ENCODE measurements around the gene FUBP1.
"Not testable (repeated sequence)": the region's sequence is repeated elsewhere in the genome, so short reads cannot be mapped to it uniquely, and the experiment has no call there.

FUBP1 gene

DNA sequence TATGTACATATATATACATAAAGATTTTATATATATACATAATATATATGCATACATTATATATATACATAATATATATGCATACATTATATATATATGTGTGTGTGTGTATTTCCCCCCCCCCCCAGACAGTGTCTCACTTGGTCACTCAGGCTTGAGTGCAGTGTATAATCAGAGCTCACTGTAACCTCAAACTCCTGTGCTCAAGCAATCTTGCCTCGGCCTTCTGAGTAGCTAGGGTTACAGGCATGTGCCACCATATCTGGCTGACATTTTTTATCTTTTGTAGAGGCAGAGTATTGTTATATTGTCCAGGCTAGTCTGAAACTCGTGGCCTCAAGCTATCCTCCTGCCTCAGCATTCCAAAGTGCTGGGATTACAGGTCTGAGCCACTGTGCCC, 9.0 kb upstream of the FUBP1 start:
- no peak for DNase-seq (ENCODE audit: low spot score)

DNA sequence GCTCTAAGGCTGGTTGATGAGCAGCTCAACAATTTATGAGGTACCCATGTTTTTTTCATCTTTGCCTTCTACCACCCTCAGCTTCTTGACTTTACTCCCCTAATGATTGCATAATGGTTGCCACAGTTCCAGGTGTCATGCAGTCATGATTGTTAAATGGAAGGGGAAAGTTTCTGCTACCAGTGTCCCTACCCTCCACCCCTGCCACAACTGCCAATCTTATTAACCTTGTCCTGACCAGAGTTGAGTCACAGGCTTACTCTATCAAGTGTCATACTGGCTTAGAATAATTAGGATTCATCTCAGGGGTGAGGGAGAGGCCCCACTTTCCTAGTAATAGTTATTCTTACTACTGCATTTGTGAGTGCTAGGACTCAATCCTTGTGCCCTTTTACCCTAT, 7.9 kb upstream of the FUBP1 start:
- no peak for DNase-seq (ENCODE audit: low spot score)

DNA sequence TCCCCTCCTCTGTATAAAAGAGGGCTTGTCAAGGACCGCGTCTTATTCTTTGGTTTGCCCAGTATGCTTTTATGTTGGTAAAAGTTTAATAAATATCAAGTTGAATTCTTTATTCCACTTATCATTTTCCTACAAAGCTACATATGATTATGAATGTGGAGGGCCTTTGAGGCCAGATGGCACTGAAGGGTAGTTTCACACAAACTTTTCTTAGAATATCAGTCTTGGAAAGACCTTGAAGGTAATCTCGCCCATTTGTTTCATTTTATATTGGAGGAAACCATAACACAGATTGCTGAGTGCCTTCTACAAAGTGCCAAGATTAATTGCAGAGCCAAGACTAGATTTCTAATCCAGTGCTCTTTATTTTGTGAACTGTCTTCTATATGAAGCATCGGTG, 5.8 kb upstream of the FUBP1 start:
- no peak for DNase-seq (ENCODE audit: low spot score)

DNA sequence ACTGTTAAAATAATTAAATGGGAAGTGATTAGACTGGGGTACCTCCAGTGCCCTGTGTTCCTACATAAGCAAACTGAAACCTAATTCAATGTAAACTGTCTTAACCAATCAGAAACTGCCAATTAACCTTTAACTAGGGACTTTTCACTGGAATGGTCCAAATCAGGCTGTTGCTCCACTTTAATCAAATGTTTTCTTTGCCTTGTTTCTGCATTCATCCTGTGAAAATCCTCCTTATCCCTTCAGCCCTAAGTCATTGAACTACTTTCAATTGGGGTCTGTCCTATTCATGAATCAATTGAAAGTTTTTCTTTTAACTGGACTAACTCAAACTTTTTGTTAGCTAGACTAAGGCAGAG, 5.1 kb upstream of the FUBP1 start:
- no peak for DNase-seq (ENCODE audit: low spot score)

GRCh38 chr1:77983352-77983996, 4.6 kb upstream of the FUBP1 start:
- not testable (repeated sequence) for DNase-seq (ENCODE audit: low spot score)

DNA sequence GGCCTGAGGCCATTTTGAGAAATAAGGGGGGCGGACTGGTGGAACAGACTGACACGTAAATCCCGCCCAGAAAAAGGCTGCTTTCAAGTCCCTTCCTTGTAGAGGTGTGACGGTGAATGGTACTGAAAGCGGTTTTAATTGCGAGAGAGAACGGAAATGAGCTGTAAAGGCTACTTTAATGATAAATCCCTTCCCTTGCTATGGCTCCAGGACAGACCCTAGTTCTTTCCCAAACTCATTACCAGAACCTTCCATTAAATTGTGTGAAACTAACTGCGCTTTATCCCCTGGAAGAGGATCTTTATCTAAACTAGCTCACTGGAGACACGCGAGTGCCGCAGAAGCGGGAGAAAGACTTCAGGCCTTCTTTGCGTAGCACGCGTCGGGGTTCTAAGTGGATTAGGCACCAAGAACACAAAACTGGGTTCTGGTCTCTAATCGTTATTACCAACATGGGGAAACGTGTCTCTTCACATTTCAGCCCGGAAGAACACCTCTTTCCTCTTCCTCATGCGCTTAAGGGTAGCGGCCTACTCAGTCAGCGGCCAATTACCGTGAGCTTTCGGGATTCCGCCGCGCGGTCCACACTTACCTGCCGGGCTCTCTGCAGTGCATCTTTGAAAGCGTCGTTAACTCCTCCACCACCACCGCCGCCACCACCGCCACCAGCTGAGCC, 441 bp downstream of the FUBP1 start:
- peak; percentile 85 for DNase-seq (ENCODE audit: low spot score)

DNA sequence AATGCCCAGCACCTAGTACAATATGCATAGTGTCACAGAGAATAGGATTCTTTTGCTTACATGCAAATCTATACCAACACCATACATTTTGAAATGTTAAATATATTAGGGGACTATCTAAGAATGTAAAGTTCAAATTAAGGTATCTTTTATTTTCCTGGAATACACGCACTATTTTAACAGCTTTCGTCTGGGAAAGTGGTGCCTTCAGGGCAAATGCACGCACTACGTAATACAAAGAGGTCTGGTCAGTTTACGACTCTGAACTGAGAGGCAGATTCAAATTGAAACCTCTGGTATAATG, 931 bp downstream of the FUBP1 start:
- no peak for DNase-seq (ENCODE audit: low spot score)

- DNase-seq (ENCODE audit: low spot score): peak; percentile 18
Measured at GRCh38 chr1:77976433-77977076, 2.3 kb downstream of the FUBP1 start.

GRCh38 chr1:77975907-77976306, 3.0 kb downstream of the FUBP1 start:
- no peak for DNase-seq (ENCODE audit: low spot score)

- no peak for DNase-seq (ENCODE audit: low spot score)
Measured at GRCh38 chr1:77975386-77975785, 3.5 kb downstream of the FUBP1 start.

- DNase-seq (ENCODE audit: low spot score): no peak
Measured at GRCh38 chr1:77972080-77972479, 6.8 kb downstream of the FUBP1 start.

DNA sequence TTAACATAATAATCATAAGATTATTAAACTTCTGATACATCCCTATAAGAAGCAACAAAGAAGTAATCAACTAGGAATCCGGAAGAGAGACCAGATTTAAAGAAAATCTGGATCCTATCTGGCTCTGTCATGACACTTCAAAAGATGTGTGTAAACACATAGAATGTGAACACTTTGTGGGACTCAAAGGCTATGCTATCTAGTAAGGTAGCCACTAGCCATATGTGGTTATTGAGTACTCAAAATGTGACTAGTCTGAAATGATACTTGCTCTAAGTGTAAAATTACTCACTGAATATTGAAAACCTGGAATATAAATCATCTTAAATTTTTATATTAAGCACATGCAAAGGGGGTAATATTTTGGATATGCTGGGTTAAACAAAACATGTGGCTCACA, 8.7 kb downstream of the FUBP1 start:
- no peak for DNase-seq (ENCODE audit: low spot score)

DNA sequence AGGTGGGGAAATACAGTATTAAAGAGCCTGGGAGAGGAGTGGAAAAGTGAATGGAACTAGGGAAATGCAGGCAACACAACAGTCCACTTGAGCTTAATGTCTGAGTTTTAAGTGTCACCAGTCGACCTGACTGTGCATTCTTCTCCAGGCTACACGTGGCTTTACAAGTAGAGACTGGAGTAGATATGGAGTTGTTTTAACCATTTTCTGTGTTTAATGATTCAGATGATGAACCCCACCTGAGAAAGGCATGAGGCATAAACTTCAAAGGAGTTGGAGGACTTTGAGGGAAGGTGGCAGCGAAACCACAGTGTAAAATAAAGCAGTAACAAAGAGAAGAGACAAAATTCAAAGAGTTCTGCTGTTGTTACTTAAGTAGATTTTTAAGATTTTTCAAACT, 12.6 kb downstream of the FUBP1 start:
- DNase-seq (ENCODE audit: low spot score): no peak

GRCh38 chr1:77961392-77961791, 17.5 kb downstream of the FUBP1 start:
- no peak for DNase-seq (ENCODE audit: low spot score)

DNA sequence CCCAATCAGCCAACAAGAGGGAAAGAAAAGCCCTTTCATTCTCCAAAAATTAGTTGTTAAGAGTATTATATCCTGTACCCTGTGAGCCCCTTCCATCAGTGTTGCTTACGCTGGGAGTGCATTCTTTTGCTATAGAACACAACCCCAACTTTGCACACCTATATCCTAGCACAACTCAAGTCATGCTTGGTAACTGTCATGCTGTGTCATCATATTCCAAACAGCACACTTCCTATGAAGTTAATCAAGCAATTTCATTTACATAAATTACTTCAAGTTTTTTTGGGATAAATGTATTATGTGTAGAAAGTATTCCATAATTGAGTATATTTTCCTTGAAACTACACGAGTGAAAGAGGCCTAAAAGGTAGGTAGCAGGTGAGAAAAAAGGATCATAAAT, 20.0 kb downstream of the FUBP1 start:
- no peak for DNase-seq (ENCODE audit: low spot score)

GRCh38 chr1:77958391-77958790, 20.5 kb downstream of the FUBP1 start:
- DNase-seq (ENCODE audit: low spot score): no peak

GRCh38 chr1:77956464-77956863, 22.4 kb downstream of the FUBP1 start:
- DNase-seq (ENCODE audit: low spot score): no peak

DNA sequence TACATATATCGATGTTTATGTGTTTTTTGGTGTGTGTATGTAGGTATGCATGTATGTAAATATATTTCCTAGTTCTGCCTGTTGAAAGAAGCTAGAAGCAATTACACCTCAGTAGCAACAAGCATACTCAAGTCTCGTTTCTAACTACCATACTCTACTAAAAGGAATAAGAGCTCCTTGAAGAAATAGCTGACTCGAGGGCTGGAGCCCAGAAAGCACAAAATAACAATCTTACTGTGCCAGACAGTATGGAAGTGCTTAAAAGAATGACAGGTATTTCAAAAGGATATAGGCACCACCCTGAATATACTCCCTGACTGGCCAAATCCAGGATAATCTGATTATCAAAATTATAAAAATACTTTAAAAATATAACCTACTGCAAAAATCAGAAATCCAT, 23.2 kb downstream of the FUBP1 start:
- DNase-seq (ENCODE audit: low spot score): no peak

- DNase-seq (ENCODE audit: low spot score): no peak
Measured at GRCh38 chr1:77954521-77954920, 24.4 kb downstream of the FUBP1 start.

DNA sequence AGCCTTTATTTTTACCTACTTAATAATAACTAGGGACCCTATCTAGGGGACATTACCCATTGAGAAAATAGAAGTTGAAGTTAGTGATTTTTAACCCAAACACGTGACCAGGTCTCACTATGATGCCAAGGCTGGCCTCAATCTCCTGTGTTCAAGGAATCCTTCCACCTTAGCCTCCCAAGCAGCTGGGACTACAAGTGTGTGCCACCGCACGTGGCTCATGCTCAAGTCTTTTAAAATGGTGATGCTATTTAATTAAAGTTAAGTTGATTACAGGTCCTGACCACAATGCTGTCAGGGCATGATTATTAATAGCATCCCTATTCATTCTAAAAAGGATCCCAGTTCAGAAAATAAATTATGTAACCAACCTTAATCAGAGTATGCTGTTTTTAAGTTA, 25.0 kb downstream of the FUBP1 start:
- no peak for DNase-seq (ENCODE audit: low spot score)

- DNase-seq (ENCODE audit: low spot score): no peak
Measured at GRCh38 chr1:77951328-77951727, 27.5 kb downstream of the FUBP1 start.

GRCh38 chr1:77950873-77951272, 28.0 kb downstream of the FUBP1 start:
- DNase-seq (ENCODE audit: low spot score): no peak

- peak; percentile 23 for DNase-seq (ENCODE audit: low spot score)
Measured at GRCh38 chr1:77948841-77949424, 29.9 kb downstream of the FUBP1 start.
